NCI-H1436 (cell line): ENCODE data around the gene MYO1H.
"Not testable (repeated sequence)": the region's sequence is repeated elsewhere in the genome, so short reads cannot be mapped to it uniquely, and the experiment has no call there.

Experiments
- DNase-seq: peaks from one replicate; lab custom pipeline; 2025; lab: John Stamatoyannopoulos, UW

Gene MYO1H

GRCh38 chr12:109347589-109347988 is at the start of gene MYO1H:
MYO1H (plus strand) TSS chr12:109347900; CDS start chr12:109347961, 61 bp downstream.
- no peak for DNase-seq

GRCh38 chr12:109299849-109300248 is 47.9 kb upstream of the MYO1H start:
- no peak for DNase-seq

GRCh38 chr12:109301643-109302168 is 46.0 kb upstream of the MYO1H start:
- DNase-seq, result no peak

- DNase-seq, result no peak
Observed at GRCh38 chr12:109302358-109302757, 45.3 kb upstream of the MYO1H start.

- no peak for DNase-seq
Observed at GRCh38 chr12:109302770-109303169, 44.9 kb upstream of the MYO1H start.

- DNase-seq, result peak; percentile 81
Observed at GRCh38 chr12:109304485-109304884, 43.2 kb upstream of the MYO1H start.

- no peak for DNase-seq
Observed at GRCh38 chr12:109305547-109305946, 42.2 kb upstream of the MYO1H start.

- DNase-seq, result no peak
Observed at GRCh38 chr12:109307051-109307450, 40.6 kb upstream of the MYO1H start.

- no peak for DNase-seq
Observed at GRCh38 chr12:109308534-109309380, 38.9 kb upstream of the MYO1H start, which contains the start of gene FOXN4. FOXN4 (minus strand) TSS chr12:109309284; CDS start chr12:109308321, 963 bp downstream.

GRCh38 chr12:109309381-109310246 is 38.1 kb upstream of the MYO1H start:
- no peak for DNase-seq

GRCh38 chr12:109310247-109311125 is 37.2 kb upstream of the MYO1H start:
- DNase-seq, result peak; percentile 56

GRCh38 chr12:109321294-109321693 is 26.4 kb upstream of the MYO1H start:
- DNase-seq, result not testable (repeated sequence)

GRCh38 chr12:109329003-109329402 is 18.7 kb upstream of the MYO1H start:
- DNase-seq, result no peak

GRCh38 chr12:109329686-109330085 is 18.0 kb upstream of the MYO1H start:
- no peak for DNase-seq

GRCh38 chr12:109330282-109331230 is 17.1 kb upstream of the MYO1H start:
- DNase-seq, result no peak

- DNase-seq, result no peak
Observed at GRCh38 chr12:109331301-109331952, 16.3 kb upstream of the MYO1H start.

GRCh38 chr12:109334887-109335286 is 12.8 kb upstream of the MYO1H start:
- no peak for DNase-seq

GRCh38 chr12:109336593-109336992 is 11.1 kb upstream of the MYO1H start:
- no peak for DNase-seq

- DNase-seq, result no peak
Observed at GRCh38 chr12:109343677-109344076, 4.0 kb upstream of the MYO1H start.

- no peak for DNase-seq
Observed at GRCh38 chr12:109345428-109345827, 2.3 kb upstream of the MYO1H start.
